Liver (tissue), 9 donors: ENCODE measurements around the gene SOX5. TPM values are rescaled to one million over a fixed set of nuclear protein-coding genes. Genes with fewer than 3 reads are reported as not detected.

ENCODE experiments used
- DNase-seq: peaks from one replicate; pipeline ENCODE4 v3.0.0-alpha.2; 2017; ENCODE audit warnings: low spot score
- H3K27ac ChIP-seq, 2 donors: one replicate each; pipeline ENCODE4 v1.7.0; 2013; ENCODE audit warnings: inconsistent platforms in 2 of 2, low read length in 2 of 2, control low read depth in 1 of 2, low read depth in 1 of 2, mild to moderate bottlenecking in 1 of 2
- H3K27me3 ChIP-seq, 4 donors: one replicate each; pipeline versions ENCODE4 v1.6.1 to v1.7.0; 2013; ENCODE audit warnings: low read length in 3 of 4, inconsistent platforms in 1 of 4, mild to moderate bottlenecking in 1 of 4, moderate library complexity in 1 of 4; ENCODE audit not compliant: control insufficient read depth in 4 of 4, insufficient read depth in 4 of 4
- H3K36me3 ChIP-seq, 4 donors: one replicate each; pipeline versions ENCODE4 v1.6.1 to v1.7.0; 2013; ENCODE audit warnings: low read length in 3 of 4, mild to moderate bottlenecking in 3 of 4, low read depth in 1 of 4, moderate library complexity in 1 of 4; ENCODE audit not compliant: control insufficient read depth in 4 of 4, insufficient read depth in 3 of 4
- H3K4me1 ChIP-seq, 4 donors: one replicate each; pipeline versions ENCODE4 v1.6.1 to v1.7.0; 2013; ENCODE audit warnings: low read length in 3 of 4, mild to moderate bottlenecking in 3 of 4, moderate library complexity in 1 of 4; ENCODE audit not compliant: control insufficient read depth in 4 of 4, insufficient read depth in 4 of 4
- H3K4me3 ChIP-seq, 3 donors: one replicate each; pipeline versions ENCODE4 v1.6.1 to v1.7.0; 2013; ENCODE audit warnings: low read length in 3 of 3, control low read depth in 1 of 3, low read depth in 1 of 3, mild to moderate bottlenecking in 1 of 3
- H3K9ac ChIP-seq, 2 donors: one replicate each; pipeline ENCODE4 v1.7.0; 2013; ENCODE audit warnings: low read length in 2 of 2, mild to moderate bottlenecking in 2 of 2, moderate library complexity in 2 of 2, control low read depth in 1 of 2, low read depth in 1 of 2
- H3K9me3 ChIP-seq, 4 donors: one replicate each; pipeline versions ENCODE4 v1.6.1 to v1.7.0; 2013; ENCODE audit warnings: low read length in 3 of 4; ENCODE audit not compliant: control insufficient read depth in 4 of 4
- EGR1 ChIP-seq, 2 donors: IDR thresholded peaks; 2 replicates each; pipeline ENCODE4 v1.6.1; 2016 to 2018; ENCODE audit warnings: antibody characterized with exemption in 2 of 2, low read depth in 2 of 2
- FOXA1 ChIP-seq: IDR thresholded peaks from 2 replicates; pipeline ENCODE4 v1.6.1; 2016; ENCODE audit warnings: antibody characterized with exemption
- FOXA2 ChIP-seq: IDR thresholded peaks from 2 replicates; pipeline ENCODE4 v1.6.1; 2016; ENCODE audit warnings: antibody characterized with exemption
- HNF4G ChIP-seq: IDR thresholded peaks from 2 replicates; pipeline ENCODE4 v1.6.1; 2016; ENCODE audit warnings: antibody characterized with exemption
- JUND ChIP-seq, 2 donors: IDR thresholded peaks; 2 replicates each; pipeline ENCODE4 v1.6.1; 2016; ENCODE audit warnings: antibody characterized with exemption in 2 of 2
- NR2F2 ChIP-seq: IDR thresholded peaks from 2 replicates; pipeline ENCODE4 v1.6.1; 2016; ENCODE audit warnings: antibody characterized with exemption
- RAD21 ChIP-seq, 2 donors: IDR thresholded peaks; 2 replicates each; pipeline ENCODE4 v1.6.1; 2016; ENCODE audit warnings: antibody characterized with exemption in 2 of 2, mild to moderate bottlenecking in 2 of 2
- SP1 ChIP-seq: IDR thresholded peaks from 2 replicates; pipeline ENCODE4 v1.6.1; 2018; ENCODE audit warnings: antibody characterized with exemption, mild to moderate bottlenecking
- TAF1 ChIP-seq: conservative IDR thresholded peaks from 2 replicates; pipeline ENCODE4 v1.6.1; 2016; ENCODE audit warnings: antibody characterized with exemption, mild to moderate bottlenecking
- YY1 ChIP-seq: IDR thresholded peaks from 2 replicates; pipeline ENCODE4 v1.6.1; 2016; ENCODE audit warnings: antibody characterized with exemption, mild to moderate bottlenecking
- WGBS: extraction: QIAGEN DNeasy Blood & Tissue Kit; methylation state at CpG from one replicate; pipeline ENCODE4 v1.1.7; 2013; 5-methylcytosine and 5-hydroxymethylcytosine counted together
- polyA plus RNA-seq, 2 donors: library from polyadenylated mRNA; stranded (reverse) in 1 of 2; unstranded in 1 of 2; fragments of 200-250 nt in 1 of 2; fragments of >200 nt in 1 of 2; fragmentation: Nextera tagmentation in 1 of 2; extraction: Ambion mirVana in 1 of 2; gene quantifications; one replicate each; pipeline versions ENCODE4 v1.2.1 to v1.2.3, GENCODE V29; 2013 to 2015
- total RNA-seq, 2 donors: library from RNA; depleted of rRNA; stranded (reverse); fragments of >200 nt; gene quantifications; one replicate each; pipeline ENCODE4 v1.2.3, GENCODE V29; 2014
- TF ChIP-seq, protein P1 (sequence below): IDR thresholded peaks from 2 replicates; pipeline ENCODE4 v1.6.1; 2016; ENCODE audit warnings: antibody characterized with exemption
- TF ChIP-seq, protein P2 (sequence below): IDR thresholded peaks from 2 replicates; pipeline ENCODE4 v1.6.1; 2016; ENCODE audit warnings: antibody characterized with exemption, mild to moderate bottlenecking
- TF ChIP-seq, protein P3 (sequence below): fragments of 150-350 bp; IDR thresholded peaks from 2 replicates; pipeline ENCODE4 v1.5.1; 2017; ENCODE audit warnings: improper control_type of control experiment, low read depth, low read length; ENCODE audit not compliant: missing input control
- TF ChIP-seq, protein P4 (sequence below): IDR thresholded peaks from 2 replicates; pipeline ENCODE4 v1.6.1; 2016; ENCODE audit warnings: antibody characterized with exemption
- donor health status: healthy.
- donor health status: healthy.
- donor health status: healthy.
- donor health status: healthy.
- donor health status: healthy.

Gene SOX5
- total and polyA plus RNA-seq, 4 donors = 2.3 to 42.4 (median 12.3) TPM

DNA sequence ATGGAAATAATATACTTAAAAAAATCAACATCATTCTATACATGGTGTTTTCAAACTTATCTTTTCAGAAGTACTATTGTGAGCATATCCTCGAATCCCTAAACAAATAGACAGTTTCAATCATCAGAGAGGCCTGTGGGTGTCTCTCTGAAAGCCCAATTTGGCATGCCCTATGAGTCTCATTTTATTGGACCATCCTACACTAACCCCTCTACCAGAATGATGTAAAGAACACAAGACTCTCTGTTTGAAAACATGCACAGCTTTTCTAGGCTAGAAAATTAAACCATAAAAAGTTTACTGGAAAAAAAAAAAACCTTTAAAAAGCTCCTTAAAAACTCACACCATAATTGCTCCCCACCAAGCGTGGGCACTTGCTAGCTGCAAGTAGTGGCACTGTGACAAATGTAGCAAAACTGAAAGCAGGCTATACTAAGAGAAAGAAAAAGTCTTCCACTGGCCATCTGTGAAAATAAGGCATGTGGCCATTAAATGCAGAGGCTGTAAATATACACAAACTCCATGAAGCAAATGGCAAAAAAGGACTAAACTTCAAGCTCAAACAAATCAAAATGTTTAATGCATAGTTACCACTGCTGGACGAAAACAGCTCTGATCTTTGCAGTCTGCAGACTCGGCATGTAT, 394.2 kb downstream of the SOX5 start:
- H3K4me3 ChIP-seq = no peak overlapping the region
- WGBS = 86% methylated on average over 4 of the region's 4 CpGs
- TF ChIP-seq NR2F2 (no peak), HNF4G (no peak), EGR1 (IDR thresholded peaks at IDR 0.05; ENCODE audit: low read depth in 2 of 2) (no peak), SP1 (no peak)
- TF ChIP-seq, protein P1, sequence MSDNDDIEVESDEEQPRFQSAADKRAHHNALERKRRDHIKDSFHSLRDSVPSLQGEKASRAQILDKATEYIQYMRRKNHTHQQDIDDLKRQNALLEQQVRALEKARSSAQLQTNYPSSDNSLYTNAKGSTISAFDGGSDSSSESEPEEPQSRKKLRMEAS = no peak
- TF ChIP-seq, protein P2, sequence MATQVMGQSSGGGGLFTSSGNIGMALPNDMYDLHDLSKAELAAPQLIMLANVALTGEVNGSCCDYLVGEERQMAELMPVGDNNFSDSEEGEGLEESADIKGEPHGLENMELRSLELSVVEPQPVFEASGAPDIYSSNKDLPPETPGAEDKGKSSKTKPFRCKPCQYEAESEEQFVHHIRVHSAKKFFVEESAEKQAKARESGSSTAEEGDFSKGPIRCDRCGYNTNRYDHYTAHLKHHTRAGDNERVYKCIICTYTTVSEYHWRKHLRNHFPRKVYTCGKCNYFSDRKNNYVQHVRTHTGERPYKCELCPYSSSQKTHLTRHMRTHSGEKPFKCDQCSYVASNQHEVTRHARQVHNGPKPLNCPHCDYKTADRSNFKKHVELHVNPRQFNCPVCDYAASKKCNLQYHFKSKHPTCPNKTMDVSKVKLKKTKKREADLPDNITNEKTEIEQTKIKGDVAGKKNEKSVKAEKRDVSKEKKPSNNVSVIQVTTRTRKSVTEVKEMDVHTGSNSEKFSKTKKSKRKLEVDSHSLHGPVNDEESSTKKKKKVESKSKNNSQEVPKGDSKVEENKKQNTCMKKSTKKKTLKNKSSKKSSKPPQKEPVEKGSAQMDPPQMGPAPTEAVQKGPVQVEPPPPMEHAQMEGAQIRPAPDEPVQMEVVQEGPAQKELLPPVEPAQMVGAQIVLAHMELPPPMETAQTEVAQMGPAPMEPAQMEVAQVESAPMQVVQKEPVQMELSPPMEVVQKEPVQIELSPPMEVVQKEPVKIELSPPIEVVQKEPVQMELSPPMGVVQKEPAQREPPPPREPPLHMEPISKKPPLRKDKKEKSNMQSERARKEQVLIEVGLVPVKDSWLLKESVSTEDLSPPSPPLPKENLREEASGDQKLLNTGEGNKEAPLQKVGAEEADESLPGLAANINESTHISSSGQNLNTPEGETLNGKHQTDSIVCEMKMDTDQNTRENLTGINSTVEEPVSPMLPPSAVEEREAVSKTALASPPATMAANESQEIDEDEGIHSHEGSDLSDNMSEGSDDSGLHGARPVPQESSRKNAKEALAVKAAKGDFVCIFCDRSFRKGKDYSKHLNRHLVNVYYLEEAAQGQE = no peak
- no peaks in the 10 kb centered on the region for H3K9me3 ChIP-seq
- no peaks in the 10 kb centered on the region for H3K27me3 ChIP-seq
- H3K4me1 ChIP-seq = peaks cover 0 to 1% (median 0%) of the 10 kb centered on the region in 4 donors
- no peak overlapping the region for H3K9ac ChIP-seq
- H3K27ac ChIP-seq = no peak overlapping the region
- peaks cover 0 to 12% (median 2%) of the 10 kb centered on the region in 4 donors for H3K36me3 ChIP-seq
- DNase-seq = no peak

DNA sequence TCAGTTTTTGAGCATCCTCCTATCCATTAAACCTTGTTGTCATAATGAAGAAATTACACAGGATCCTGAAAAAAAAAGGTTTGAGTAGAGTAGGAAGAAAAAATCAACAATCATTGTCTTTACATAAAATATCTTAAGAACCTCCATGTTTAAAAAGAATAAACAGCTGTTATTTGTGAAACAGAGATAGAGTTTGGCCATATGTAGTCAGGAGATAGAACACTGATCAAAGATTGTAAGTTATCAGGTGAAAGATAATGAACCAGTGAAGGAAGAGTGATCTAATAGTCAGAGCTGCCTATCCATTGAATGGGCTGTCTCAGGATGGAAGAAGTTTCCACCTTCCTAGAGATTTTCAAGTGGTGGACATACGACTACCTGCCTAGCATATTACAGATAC, 397.1 kb downstream of the SOX5 start:
- peaks cover 0 to 12% (median 0%) of the 10 kb centered on the region in 4 donors for H3K36me3 ChIP-seq
- H3K9me3 ChIP-seq = no peaks in the 10 kb centered on the region
- TF ChIP-seq RAD21 (IDR thresholded peaks at IDR 0.05) (no peak), EGR1 (IDR thresholded peaks at IDR 0.05; ENCODE audit: low read depth in 2 of 2) (no peak), JUND (IDR thresholded peaks at IDR 0.05) (no peak), YY1 (no peak), TAF1 (no peak), FOXA2 (no peak), FOXA1 (no peak), NR2F2 (no peak)
- TF ChIP-seq, protein P1 = no peak
- TF ChIP-seq, protein P3, sequence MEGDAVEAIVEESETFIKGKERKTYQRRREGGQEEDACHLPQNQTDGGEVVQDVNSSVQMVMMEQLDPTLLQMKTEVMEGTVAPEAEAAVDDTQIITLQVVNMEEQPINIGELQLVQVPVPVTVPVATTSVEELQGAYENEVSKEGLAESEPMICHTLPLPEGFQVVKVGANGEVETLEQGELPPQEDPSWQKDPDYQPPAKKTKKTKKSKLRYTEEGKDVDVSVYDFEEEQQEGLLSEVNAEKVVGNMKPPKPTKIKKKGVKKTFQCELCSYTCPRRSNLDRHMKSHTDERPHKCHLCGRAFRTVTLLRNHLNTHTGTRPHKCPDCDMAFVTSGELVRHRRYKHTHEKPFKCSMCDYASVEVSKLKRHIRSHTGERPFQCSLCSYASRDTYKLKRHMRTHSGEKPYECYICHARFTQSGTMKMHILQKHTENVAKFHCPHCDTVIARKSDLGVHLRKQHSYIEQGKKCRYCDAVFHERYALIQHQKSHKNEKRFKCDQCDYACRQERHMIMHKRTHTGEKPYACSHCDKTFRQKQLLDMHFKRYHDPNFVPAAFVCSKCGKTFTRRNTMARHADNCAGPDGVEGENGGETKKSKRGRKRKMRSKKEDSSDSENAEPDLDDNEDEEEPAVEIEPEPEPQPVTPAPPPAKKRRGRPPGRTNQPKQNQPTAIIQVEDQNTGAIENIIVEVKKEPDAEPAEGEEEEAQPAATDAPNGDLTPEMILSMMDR = no peak
- TF ChIP-seq, protein P2 = no peak
- TF ChIP-seq, protein P4, sequence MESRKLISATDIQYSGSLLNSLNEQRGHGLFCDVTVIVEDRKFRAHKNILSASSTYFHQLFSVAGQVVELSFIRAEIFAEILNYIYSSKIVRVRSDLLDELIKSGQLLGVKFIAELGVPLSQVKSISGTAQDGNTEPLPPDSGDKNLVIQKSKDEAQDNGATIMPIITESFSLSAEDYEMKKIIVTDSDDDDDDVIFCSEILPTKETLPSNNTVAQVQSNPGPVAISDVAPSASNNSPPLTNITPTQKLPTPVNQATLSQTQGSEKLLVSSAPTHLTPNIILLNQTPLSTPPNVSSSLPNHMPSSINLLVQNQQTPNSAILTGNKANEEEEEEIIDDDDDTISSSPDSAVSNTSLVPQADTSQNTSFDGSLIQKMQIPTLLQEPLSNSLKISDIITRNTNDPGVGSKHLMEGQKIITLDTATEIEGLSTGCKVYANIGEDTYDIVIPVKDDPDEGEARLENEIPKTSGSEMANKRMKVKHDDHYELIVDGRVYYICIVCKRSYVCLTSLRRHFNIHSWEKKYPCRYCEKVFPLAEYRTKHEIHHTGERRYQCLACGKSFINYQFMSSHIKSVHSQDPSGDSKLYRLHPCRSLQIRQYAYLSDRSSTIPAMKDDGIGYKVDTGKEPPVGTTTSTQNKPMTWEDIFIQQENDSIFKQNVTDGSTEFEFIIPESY = no peak
- no peak overlapping the region for H3K27ac ChIP-seq
- H3K4me1 ChIP-seq = no peaks in the 10 kb centered on the region
- WGBS = 92% methylated on average over 1 of the region's 1 CpG
- no peak for DNase-seq
- no peaks in the 10 kb centered on the region for H3K27me3 ChIP-seq
- no peak overlapping the region for H3K4me3 ChIP-seq
- H3K9ac ChIP-seq = no peak overlapping the region
